HG03135 (cell line): ENCODE measurements around the gene PROCR.
"Not testable (repeated sequence)": the region's sequence is repeated elsewhere in the genome, so short reads cannot be mapped to it uniquely, and the experiment has no call there.

Experiments
- ATAC-seq: cut with Tn5 transposase; IDR thresholded peaks from one replicate; pipeline ENCODE4 v1.9.1; 2021; ENCODE audit warnings: mild to moderate bottlenecking, moderate library complexity; ENCODE audit not compliant: unreplicated experiment

Gene PROCR

DNA sequence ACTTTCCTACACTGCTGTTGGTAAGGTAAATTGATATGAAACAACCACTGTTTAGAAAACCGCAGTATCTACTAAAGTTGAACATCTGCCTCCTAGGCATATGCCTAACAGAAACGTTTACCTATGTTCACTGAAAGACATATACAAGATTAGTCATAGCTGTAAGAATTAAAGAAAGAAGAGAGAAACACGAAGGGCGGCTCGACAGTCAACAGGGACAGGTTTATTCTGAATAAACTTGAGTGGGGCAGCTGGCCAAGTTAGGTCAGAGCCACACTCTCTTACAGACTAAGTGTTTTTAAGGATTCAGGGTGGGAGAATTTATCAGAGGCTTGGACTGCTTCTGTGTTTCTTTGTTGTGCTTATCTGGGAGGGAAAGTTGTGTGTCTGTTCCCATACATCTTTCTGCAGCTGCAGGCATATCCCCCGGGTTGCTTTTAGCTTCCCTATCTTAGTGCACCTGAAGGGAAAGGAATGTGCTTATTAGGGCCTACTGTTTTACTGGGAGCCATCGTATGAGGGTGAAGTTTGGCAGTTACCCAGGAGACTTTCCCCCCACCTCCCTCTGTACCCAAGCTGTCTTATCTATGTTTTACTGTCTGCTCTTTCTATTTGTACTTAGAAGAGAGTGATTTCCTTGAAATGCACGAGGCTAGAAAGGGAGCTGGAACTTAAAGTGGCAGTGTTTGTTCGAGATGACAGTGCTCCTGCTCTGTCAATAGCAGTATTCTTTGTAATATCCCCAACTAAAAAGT is 20.4 kb downstream of the PROCR start:
- ATAC-seq: no peak

DNA sequence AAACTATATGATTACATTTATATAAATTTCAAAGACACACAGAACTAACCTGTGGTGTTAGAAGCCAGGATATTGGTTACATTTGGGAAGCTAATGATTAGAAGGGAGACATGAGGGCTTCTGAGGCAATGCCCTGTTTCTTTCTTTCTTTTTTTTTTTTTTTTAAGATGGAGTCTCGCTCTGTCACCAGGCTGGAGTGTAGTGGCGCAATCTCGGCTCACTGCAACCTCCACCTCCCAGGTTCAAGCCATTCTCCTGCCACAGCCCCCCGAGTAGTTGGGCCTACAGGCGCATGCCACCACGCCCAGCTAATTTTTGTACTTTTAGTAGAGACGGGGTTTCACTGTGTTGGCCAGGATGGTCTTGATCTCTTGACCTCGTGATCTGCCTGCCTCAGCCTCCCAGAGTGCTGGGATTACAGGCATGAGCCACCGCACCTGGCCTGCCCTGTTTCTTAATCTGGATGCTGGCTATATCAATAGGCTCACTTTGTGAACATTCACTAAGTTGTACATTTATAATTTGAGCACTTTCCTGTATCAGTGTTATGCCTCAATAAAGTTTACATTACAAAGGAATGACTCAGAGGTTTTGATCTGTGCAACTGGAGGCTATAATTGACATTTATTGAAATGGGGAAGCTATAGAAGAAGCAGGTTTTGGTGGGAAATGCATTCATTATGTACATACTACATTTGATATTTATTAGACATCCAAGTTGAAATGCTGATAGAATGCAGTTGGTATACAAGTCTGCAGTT is 21.3 kb downstream of the PROCR start:
- ATAC-seq: not testable (repeated sequence)

DNA sequence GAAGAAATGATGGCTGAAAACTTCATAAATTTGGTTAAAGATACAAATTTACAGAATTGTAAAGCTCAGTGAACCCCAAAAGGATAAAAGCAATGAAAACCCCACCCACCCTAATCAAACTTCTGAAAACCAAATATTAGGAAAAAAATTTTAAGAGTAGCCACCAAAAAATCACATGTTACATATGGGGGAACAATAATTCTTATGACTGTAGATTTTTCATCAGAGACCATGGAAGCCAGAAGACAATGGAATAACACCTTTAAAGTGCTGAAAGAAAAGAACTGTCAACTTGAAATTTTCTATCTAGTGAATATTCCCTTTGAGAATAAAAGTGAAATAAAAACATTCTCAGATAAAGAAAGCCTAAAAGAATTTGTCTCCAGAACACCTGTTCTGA is 24.4 kb downstream of the PROCR start:
- ATAC-seq: no peak

DNA sequence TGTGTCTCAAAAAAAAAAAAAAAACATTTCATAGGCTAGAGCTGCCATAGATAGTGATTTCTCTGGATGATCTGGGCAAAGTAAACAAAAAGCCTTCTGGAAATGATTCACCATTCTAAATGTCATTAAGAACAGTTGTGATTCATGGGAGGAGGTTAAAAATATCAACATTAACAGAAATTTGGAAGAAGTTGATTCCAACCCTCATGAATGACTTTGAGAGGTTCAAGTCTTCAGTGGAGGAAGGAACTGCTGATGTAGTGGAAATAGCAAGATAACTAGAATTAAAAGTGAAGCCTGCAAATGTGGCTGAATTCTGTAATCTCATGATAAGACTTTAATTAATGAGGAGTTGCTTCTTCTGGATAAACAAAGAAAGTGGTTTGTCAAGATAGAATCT is 27.9 kb downstream of the PROCR start:
- no peak for ATAC-seq

DNA sequence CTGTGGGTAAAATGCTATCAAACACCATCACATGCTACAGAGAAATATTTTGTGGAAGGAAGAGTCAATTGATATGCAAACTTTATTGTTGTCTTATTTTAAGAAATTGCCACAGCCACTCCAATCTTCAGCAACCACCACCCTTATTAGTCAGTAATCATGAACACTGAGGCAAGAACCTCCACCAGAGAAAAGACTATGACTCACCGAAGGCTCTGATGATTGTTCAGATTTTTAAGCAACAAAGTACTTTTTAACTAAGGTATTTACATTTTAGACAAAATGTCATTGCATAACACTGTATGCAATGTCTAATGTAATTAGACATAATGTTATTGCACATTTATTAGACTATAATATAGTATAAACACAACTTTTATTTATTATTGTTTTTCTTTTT is 28.4 kb downstream of the PROCR start:
- ATAC-seq: no peak

DNA sequence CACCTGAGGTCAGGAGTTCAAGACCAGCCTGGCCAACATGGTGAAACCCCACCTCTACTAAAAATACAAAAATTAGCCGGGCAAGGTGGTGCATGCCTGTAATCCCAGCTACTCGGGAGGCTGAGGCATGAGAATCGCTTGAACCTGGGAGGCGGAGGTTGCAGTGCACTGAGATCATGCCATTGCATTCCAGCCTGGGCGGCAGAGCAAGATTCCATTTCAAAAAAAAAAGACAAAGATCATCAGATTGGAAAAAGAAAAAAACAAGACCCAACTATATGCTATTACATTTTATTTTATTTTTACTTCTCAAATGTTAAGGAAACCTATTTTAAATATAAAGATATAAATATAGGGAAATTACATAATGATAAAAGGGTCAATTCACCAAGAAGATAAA is 29.6 kb downstream of the PROCR start:
- not testable (repeated sequence) for ATAC-seq

DNA sequence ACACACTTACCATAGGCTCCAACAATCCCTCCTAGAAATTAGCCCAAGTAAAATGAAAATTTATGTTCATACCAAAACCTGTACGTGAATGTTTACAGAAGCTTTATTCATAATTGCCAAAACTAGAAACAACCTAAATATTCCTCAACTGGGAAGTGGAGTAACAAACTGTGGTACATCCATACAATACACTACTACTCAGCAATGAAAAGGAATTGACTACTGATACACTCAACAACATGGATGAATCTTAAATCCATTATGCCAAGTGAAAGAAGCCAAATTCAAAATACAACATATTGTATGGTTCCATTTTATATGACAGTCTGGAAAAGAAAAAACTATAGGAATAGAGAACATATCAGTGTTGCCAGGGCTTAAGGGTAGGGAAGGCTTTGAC is 34.9 kb downstream of the PROCR start:
- ATAC-seq: no peak

DNA sequence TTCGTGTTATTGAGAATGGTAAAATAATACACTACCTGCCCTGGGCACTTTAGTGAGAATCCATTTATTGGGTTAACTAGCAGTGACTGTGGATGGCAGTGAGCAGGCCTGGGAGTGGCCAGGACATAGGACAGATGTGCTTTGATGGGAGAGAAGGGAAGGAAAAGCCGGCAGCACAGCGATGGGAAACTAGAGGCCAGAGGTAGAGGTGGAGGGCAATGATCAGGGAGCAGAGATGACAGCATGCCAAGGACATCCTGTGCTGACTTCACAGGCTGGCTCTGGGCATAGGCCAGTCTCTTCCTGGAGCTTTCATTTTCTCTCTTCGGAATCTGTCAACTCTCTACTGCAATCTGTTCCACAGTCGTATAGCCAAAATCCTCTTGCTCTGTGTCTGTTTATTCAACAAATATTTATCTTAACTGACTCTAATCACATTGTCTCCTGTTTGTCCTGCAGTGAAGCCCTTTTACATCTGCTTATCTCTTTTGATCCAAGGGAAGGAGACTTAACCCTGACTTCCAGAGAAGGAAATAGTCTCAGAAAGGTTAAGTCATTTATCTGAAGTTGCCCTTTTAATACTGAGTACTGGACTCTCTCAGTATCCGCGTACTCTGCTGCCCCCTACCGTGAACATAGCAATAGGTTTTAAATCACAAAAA is 36.2 kb downstream of the PROCR start:
- ATAC-seq: no peak

DNA sequence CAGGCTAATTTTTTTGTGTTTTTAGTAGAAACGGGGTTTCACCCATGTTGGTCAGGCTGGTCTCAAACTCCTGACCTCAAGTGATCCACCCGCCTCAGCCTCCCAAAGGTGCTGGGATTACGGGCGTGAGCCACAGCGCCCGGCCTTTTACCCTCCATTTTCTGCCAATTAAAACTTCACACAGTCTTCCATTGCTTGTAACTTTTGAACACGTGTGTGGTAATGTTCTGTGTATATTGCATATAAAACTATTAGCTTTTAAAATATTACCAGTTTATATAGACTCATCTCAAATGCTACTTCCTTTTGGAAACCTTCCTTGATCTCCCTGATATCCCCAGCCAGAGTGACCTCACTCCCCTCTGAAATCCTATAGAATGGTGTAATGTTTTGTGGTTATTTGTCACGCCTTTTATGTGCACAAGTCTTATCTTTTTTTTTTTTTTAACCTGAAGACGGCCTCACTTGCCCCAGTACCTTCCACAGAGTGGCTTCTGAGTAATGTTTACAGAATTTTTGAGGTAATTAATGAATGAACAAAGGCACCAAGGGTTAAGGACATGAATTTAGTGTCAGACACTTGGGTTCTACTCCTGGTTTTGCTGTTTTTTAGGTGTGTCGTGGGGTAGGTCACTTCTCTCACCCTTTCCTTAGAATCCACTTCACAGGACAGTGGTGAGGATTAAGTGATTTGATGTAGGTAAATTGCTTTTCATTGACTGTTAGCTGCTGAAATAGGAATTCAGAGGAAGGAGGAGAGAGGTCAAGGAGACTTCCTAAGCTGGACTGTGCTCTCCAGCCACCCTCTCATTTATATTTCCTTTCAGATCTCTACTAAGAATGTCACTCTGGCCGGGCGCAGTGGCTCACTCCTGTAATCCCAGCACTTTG is 43.4 kb downstream of the PROCR start:
- no peak for ATAC-seq

DNA sequence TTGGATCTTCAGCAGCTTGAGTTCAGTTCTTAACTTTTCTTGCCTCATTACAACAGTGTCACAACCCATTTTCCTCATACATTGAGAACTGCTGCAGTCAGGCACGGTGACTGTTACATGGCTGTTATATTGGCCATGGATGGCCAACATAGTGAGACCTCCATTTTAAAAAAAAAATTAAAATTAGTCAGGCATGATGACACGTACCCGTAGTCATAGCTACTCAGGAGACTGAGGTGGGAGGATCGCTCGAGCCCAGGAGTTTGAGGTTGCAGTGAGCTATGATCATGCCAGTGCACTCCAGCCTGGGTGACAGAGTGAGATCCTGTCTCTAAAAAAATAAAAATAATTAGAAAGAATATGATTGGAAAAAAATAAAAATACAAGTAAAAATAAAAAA is 44.7 kb downstream of the PROCR start:
- ATAC-seq: no peak

DNA sequence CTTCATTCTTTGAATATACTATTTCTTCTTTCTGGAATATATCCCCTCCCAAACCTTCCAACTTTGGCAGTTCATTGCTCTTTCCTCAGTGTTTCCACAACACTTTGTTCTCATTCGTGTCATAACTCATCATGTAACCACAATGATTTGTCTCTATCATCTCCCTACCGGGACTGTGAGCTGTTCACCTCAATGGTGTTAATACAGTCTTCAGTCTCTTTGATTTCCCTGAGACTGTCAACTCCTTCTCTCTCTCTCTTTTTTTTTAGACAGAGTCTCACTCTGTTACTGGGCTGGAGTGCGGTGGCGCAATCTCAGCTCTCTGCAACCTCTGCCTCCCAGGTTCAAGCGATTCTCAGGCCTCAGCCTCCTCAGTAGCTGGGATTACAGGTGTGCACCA is 52.1 kb downstream of the PROCR start:
- no peak for ATAC-seq

DNA sequence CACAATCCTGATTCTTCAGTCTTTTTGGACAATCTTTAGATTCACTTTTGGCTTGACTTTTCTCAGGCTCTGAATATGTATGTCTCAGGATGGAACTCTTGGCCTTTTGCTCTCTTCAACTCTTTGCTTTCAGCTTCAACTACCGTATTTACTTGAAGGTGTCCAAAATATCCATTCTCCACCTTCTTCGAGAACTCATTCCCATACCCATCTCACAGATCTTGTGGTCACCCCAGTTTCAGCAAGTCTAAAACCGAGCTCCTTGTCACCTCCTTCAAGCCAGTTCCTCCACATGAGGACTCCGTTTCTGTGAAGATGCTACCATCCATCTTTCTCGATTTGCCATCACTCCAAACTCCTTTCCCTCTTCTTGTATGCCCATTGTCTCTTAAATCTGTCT is 52.7 kb downstream of the PROCR start:
- ATAC-seq: no peak

DNA sequence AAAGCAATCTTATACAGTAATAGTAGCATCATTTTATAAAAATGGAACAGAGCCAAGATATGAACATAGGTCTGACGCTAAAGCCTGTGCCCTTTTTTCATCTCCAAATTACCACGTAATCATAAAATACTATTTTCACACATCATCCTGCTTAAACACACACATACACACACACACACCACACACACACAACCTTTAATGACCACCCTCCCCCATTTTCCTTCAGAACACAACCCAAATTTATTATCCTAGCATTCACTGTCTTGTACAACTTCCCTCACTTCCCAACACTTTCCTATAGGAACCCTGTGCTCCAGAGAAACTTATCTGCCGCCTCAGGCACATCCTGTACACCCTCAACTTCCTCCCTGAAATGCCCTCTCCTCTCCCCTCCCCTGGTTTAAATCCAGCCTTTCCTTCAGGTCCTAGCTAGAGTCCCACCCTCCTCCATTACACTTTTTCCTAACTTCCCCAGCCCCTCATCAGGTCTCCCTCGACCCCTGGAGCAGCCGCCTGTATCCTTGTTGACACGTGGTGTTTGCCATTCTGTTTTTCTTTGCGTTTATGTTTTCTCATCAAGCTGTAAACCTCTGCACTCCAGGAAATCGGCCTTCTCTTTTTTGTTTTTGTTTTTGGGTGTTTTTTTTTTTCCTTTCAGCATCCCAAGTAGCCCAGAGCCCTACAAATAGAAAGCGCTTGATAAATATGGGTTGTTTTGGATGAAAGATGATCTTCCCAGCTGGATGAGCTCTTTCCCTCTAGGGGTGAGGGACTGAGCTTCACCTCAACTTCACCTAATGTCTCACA is 53.6 kb downstream of the PROCR start:
- ATAC-seq: no peak

DNA sequence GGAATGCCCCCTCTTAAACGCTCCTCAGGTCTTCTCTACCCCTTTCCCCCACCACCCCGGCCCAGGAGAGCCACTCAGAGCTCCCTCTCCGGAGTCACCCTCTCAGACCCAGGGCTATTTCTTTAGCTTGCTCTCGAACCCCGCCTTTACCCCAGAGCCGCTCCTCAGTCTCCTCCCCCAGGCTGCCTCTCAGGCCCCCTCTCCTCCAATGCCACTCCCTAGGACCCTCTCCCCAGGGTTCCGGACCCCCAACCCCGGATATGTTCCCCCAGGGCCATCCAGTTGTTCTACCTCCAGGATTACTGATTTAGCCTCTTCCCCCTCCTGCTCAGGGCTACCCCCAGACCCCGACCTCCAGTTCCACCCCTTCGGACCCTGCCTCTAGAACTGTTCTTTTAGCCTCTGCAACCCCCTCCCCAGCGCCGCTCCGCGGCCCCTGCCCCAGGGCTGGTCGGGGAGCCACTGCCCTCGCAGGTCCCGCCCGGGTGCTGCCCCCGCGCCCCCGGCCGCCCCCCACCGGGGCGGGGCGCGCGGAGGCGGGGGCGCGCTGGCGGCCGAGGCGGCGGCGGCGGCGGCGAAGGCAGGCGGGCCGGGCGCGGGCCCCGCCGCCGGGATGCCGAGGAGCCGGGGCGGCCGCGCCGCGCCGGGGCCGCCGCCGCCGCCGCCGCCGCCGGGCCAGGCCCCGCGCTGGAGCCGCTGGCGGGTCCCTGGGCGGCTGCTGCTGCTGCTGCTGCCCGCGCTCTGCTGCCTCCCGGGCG is 54.4 kb downstream of the PROCR start, which contains the start of gene MMP24:
MMP24 (plus strand) TSS at position 565 of the 758 bp plus-strand sequence; CDS start at position 614, 49 bp downstream.
- ATAC-seq: no peak
